HUDEP-2 (cell line): ENCODE measurements around the gene RPEL1.
A peak's percentile ranks its signal among the peaks of the same experiment; 100 is the strongest.
"Not testable (repeated sequence)": the region's sequence is repeated elsewhere in the genome, so short reads cannot be mapped to it uniquely, and the experiment has no call there.

Experiments used
- DNase-seq, 76 experiments: peaks; one replicate each; lab custom pipeline; 2025; ENCODE audit not compliant: unreplicated experiment in 76 of 76; lab: John Stamatoyannopoulos, UW

RPEL1 gene

GRCh38 chr10:103232772-103233488, 12.8 kb upstream of the RPEL1 start:
- no peak for DNase-seq

- DNase-seq = no peak
Measured at GRCh38 chr10:103235775-103236174, 9.9 kb upstream of the RPEL1 start.

GRCh38 chr10:103238506-103239252, 7.0 kb upstream of the RPEL1 start:
- no peak for DNase-seq

GRCh38 chr10:103241262-103242011, 4.2 kb upstream of the RPEL1 start:
- DNase-seq = peak in 23 of 76 experiments; percentile 2 to 28 (median 9)

GRCh38 chr10:103244666-103245271, 918 bp upstream of the RPEL1 start:
- DNase-seq = peak in 62 of 76 experiments; percentile 7 to 73 (median 45)

- peak in 1 of 76 experiments; percentile 2 for DNase-seq
Measured at GRCh38 chr10:103246324-103246723, 637 bp downstream of the RPEL1 start.

GRCh38 chr10:103254113-103254512, 8.4 kb downstream of the RPEL1 start:
- DNase-seq = no peak

GRCh38 chr10:103254538-103255325, 9.0 kb downstream of the RPEL1 start:
- DNase-seq = peak in 40 of 76 experiments; percentile 3 to 69 (median 26)

GRCh38 chr10:103256613-103257012, 10.9 kb downstream of the RPEL1 start:
- DNase-seq = no peak

GRCh38 chr10:103257812-103258211, 12.1 kb downstream of the RPEL1 start:
- no peak for DNase-seq

GRCh38 chr10:103258928-103259327, 13.2 kb downstream of the RPEL1 start:
- DNase-seq = not testable (repeated sequence)

- no peak for DNase-seq
Measured at GRCh38 chr10:103259989-103260388, 14.3 kb downstream of the RPEL1 start.

GRCh38 chr10:103262229-103262628, 16.5 kb downstream of the RPEL1 start:
- no peak for DNase-seq

- peak in 46 of 76 experiments; percentile 3 to 56 (median 34) for DNase-seq
Measured at GRCh38 chr10:103265717-103266329, 20.1 kb downstream of the RPEL1 start.

- DNase-seq = no peak
Measured at GRCh38 chr10:103273041-103273441, 27.4 kb downstream of the RPEL1 start.

- no peak for DNase-seq
Measured at GRCh38 chr10:103276251-103276895, 30.7 kb downstream of the RPEL1 start.

- DNase-seq = peak in 14 of 76 experiments; percentile 7 to 34 (median 17)
Measured at GRCh38 chr10:103276896-103277712, 31.4 kb downstream of the RPEL1 start, which contains the start of gene INA. TSS of gene INA (plus strand) at chr10:103277138. CDS start at chr10:103277212, 74 bp downstream.
